GDM1 (cell line): ENCODE results near the gene EHMT1.
"Not testable (repeated sequence)": the region's sequence is repeated elsewhere in the genome, so short reads cannot be mapped to it uniquely, and the experiment has no call there.

Experiments
- DNase-seq: peaks from one replicate; lab custom pipeline; 2025; lab: John Stamatoyannopoulos, UW

EHMT1 gene

GRCh38 chr9:137873408-137873807 is 254.6 kb downstream of the EHMT1 start:
- DNase-seq = no peak

- no peak for DNase-seq
Observed at GRCh38 chr9:137873858-137874362, 255.1 kb downstream of the EHMT1 start.

- no peak for DNase-seq
Observed at GRCh38 chr9:137875354-137875753, 256.5 kb downstream of the EHMT1 start.

GRCh38 chr9:137875846-137876245 is 257.0 kb downstream of the EHMT1 start:
- DNase-seq = no peak

- DNase-seq = no peak
Observed at GRCh38 chr9:137876269-137876668, 257.5 kb downstream of the EHMT1 start.

DNA sequence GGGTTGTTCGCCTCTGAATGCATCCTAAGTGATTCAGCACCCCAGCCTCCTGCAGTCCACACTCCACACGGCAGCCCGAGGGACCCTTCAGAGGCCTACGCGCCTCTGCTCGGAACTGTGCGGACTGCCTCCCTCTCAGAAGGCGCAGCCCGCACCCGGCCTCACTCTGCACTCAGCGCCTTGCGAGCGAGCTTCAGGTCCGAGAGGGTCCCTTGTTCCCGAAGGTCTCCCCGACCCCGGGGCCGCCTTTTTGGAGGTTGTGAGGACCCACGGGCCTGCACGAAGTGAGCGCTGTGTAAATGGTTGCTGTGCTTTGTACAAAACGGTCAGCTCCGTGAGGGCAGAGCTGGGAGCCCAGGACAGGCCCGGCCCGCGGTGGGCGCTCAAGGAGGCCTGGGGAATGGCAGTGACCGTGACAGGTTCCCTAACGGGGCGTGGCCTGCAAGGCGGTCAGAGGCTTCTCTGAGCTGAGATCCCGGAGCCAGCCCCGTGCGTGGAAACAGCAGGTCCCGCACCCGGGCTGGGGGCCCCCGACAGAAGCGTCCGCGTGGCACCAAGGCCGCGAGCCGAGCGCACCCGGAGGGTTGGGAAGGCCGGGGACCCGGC is 258.1 kb downstream of the EHMT1 start:
- no peak for DNase-seq

- not testable (repeated sequence) for DNase-seq
Observed at GRCh38 chr9:137877506-137878122, 258.8 kb downstream of the EHMT1 start, which contains the start of gene CACNA1B. CACNA1B (plus strand) TSS chr9:137877782; CDS start chr9:137877934, 152 bp downstream.

GRCh38 chr9:137878146-137878941 is 259.5 kb downstream of the EHMT1 start:
- DNase-seq = no peak

- no peak for DNase-seq
Observed at GRCh38 chr9:137879052-137879451, 260.2 kb downstream of the EHMT1 start.

- DNase-seq = no peak
Observed at GRCh38 chr9:137879566-137880150, 260.9 kb downstream of the EHMT1 start.

- DNase-seq = no peak
Observed at GRCh38 chr9:137880160-137880975, 261.6 kb downstream of the EHMT1 start.

- DNase-seq = no peak
Observed at GRCh38 chr9:137880976-137881530, 262.2 kb downstream of the EHMT1 start.

DNA sequence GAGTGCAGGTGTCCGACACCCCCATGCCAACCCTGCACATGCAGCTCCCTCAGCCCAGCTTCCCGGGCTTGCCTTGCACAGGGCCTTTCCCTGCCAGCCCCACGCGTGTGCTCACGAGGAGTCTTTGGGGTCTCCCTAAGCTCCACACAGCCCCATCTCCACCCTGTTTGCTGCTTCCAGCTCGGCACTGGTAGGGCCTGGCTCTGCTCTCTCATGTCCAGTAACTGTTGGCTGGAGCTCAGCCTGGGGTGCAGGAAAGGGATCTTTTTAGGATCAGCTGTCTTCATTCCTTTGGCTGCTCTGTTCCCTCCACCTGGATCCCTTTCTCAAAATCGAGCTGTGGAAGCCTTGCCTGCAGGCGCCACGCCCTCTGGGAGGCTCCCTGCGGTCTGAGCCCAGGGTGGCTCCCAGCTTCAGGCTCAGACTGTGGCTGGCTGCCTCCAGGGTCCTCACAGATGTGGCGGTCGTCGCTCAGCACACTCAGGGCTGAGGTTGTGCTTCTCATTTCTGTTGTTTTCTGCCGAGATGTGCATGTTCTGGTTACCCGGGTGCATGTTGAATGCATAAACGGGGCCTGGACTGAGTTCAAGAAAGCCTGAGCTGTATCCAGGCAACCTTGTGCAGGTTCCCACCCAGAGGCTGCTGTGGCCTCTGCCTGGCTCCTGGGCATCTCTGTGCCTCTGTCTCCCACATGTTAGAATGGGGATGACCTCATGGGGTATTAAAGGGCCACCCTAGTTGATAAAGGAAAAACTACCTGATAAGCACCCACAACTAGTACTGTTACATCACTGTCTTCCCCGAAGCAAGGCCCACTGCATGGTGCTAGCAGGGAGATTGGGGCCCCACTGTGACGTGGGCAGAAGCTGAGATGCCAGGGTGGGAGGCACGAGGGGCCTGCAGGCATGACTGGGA is 263.0 kb downstream of the EHMT1 start:
- DNase-seq = no peak

GRCh38 chr9:137882506-137882821 is 263.7 kb downstream of the EHMT1 start:
- DNase-seq = no peak

DNA sequence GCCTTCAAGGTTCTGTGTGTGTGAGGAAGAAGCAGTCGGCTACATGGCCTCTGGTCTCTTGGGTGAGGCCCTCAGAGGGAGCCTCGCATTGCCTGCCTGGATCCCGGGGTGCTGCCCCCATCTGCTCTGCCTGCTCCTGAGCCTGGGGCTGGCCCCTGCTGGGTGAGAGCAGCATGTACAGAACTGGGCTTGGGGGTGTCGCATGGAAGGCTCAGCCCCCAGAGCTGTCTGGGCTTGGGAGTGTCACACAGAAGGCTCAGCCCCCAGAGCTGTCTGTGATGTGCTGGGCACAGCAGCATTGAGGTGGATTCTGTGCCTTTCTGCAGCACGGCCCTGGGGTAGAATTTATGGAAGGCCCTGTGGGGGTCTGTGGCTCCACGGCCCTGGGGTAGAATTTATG is 265.2 kb downstream of the EHMT1 start:
- DNase-seq = not testable (repeated sequence)

- not testable (repeated sequence) for DNase-seq
Observed at GRCh38 chr9:137884547-137884946, 265.7 kb downstream of the EHMT1 start.

GRCh38 chr9:137885121-137885520 is 266.3 kb downstream of the EHMT1 start:
- not testable (repeated sequence) for DNase-seq
